IPS DF 19.7 (cell line): ENCODE data around the gene STARD8.
"Not testable (repeated sequence)": the region's sequence is repeated elsewhere in the genome, so short reads cannot be mapped to it uniquely, and the experiment has no call there.

Experiments used
- DNase-seq: peaks from one replicate; pipeline ENCODE4 v3.0.0-alpha.2; 2013; ENCODE audit warnings: low read depth, low spot score

Gene STARD8

GRCh38 chrX:68647156-68647957 lies at the start of gene STARD8:
Gene STARD8, plus strand, starts transcription at chrX:68647666. Its CDS starts 217 bp downstream, at chrX:68647883.
- no peak for DNase-seq

DNA sequence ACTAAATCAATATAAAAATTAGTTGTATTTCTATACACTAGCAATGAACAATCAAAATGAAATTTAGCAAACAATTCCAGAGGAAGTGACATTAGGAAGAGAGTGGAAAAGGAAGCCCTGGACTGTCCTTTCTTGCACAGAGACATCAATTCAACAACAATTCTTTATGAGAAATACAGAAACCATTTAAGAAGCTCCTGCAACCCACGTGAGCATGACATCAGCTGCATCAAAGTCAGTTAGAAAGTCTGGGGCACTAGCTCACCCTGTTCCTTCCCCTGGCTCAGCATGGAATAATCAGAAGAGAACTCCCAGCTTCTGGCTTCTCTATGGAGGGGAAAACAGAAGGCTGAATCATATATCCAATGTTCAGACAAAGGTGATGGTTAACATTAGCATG lies 48.6 kb upstream of the STARD8 start:
- no peak for DNase-seq

- no peak for DNase-seq
These were observed 48.0 kb upstream of the STARD8 start for GRCh38 chrX:68599256-68600152.

GRCh38 chrX:68604216-68604615 lies 43.2 kb upstream of the STARD8 start:
- not testable (repeated sequence) for DNase-seq

- not testable (repeated sequence) for DNase-seq
These were observed 32.7 kb upstream of the STARD8 start for GRCh38 chrX:68614733-68615132.

- DNase-seq, result no peak
These were observed 19.5 kb upstream of the STARD8 start for GRCh38 chrX:68627986-68628385.

DNA sequence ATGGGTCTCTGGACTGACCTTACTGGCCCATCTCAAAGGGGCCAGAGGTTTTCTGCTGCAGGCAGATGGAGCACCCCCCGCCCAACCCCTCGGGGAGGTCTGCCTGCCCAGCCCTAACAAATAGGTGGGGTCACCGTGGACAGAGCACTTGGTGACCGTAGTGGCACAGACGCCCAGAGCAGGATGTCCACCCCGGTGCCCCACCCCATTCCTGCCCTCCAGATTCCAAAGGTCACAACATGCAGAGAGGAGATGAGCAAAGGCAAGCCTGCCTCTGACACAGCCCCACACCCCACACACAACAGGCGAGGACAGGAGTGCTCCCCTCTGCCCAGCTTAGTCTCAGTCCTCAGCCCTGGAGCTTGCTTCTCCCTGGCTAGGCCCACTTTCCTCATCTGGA lies 17.5 kb upstream of the STARD8 start:
- DNase-seq, result not testable (repeated sequence)

DNA sequence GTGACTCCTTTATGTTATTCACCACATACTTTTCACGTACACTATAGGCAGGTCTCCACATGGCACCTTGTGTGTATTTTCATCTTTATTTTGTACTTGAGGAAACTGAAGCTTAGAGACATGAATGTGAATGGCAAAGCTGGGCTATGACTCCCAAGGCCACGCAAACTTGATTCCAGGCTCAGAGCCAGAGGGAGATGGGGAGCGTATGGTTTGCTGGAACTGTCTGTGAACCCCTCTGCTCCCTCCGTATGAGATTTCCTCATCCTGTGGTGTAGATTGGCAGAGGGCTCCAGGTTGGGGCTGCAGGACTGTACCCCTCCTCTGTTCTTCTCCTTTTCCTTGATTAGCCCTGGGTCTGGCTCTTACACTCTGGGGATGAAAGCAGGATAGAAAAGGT lies 16.1 kb upstream of the STARD8 start:
- DNase-seq, result no peak

DNA sequence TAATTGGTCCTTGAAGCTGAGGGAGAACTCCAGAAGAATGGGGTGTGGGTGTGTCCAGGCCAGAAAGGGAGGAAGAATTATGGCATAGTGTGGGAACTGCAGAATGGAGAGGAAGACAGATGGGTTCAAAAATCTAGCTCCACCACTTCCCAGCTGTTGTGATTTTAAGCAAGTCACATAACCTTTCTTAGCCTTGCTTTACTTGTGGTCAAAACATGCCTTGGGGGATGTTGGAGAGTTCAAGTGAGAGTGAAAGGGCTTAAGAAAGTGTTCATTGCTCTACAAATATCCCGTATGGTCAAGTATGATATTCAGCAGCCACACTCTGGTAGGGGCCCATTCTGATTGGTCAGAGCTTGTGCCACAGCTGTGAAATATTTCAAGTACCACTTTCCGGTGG lies 15.0 kb upstream of the STARD8 start:
- DNase-seq, result no peak

GRCh38 chrX:68633981-68634380 lies 13.5 kb upstream of the STARD8 start:
- DNase-seq, result no peak

DNA sequence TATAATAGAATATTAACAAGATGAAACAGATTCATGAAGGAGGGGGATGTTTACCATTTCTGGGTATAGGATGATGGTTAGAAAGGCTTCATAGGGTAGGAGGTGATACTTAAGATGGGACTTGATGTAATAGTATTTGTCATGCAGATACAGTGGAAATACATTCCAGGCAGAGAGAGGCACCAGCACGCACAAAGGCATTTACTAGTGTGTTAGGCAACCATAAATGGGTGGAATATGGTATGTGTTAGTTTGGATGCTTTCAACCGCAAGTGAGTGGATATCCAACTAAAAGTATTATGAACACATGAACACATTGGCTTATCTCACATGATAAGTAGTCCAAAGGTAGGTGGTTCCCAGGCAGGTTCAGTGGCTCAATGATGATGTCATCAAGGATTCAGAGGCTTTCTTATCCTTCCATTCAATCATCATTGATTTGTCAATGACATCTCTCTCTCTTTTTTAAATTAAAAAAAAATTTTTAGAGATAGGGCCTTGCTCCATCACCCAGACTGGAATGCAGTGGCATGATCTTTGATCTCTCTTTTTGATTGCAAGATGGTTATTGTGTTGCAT lies 12.7 kb upstream of the STARD8 start:
- no peak for DNase-seq

- DNase-seq, result no peak
These were observed 6.8 kb upstream of the STARD8 start for GRCh38 chrX:68640661-68641060.

GRCh38 chrX:68644861-68645260 lies 2.6 kb upstream of the STARD8 start:
- no peak for DNase-seq

- DNase-seq, result no peak
These were observed 1.0 kb upstream of the STARD8 start for GRCh38 chrX:68646421-68646820.

- DNase-seq, result no peak
These were observed 1.5 kb downstream of the STARD8 start for GRCh38 chrX:68648960-68649359.

GRCh38 chrX:68650491-68650890 lies 3.0 kb downstream of the STARD8 start:
- DNase-seq, result no peak

- no peak for DNase-seq
These were observed 3.6 kb downstream of the STARD8 start for GRCh38 chrX:68651110-68651509.

DNA sequence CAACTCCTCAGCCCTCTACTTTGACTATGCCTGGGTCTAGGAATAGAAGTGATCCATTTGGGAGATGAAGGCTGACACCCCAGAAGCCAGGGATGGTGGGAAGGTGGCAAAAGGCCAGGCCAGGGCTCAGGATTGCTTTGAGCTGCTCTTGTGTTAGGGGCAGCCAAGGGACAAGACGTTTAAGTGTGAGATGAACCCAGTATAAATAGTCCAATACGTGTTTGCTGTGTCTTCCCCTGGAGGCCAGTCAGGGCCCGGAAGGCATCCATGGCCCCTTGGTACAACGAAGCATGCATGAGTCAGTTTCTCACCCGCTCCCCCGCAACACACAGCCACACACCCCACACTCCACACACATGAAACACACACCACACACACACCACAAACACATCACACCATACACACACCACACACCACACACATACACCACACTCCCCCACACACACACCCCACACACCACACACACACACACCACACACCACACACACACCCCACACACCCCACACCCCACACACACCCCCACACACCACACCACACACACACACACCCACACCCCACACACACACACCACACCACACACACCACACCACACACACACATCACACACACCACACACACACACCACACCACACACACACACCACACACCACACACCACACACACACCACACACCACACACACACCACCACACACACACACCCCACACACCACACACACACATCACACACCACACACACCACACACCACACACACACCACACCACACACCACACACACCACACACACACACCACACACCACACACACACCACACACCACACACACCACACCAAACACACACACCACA lies 5.1 kb downstream of the STARD8 start:
- no peak for DNase-seq

- no peak for DNase-seq
These were observed 7.2 kb downstream of the STARD8 start for GRCh38 chrX:68654693-68655092.

GRCh38 chrX:68656473-68656872 lies 9.0 kb downstream of the STARD8 start:
- DNase-seq, result not testable (repeated sequence)

DNA sequence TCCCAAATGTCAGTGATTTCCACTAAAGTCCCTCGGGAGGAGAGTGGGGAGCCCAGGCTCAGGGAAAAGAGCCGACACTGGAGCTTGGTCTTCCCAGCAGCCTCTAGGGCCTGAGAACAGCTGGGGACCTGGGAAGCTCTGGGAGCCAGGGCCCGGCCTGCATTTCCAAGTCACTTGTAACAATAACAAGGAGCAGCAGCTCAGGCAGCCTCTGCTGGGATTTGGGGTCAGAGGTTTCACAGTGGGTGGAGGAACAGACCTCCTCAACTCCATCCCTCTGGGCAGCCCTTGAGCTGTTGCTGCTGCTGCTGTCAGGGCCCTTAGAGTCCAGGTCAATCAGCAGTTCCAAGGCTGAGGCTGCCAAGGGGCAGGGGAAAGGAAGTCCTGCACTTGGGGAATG lies 11.1 kb downstream of the STARD8 start:
- no peak for DNase-seq
